ENCODE data around the gene GPR162. TPM values are rescaled to one million over a fixed set of nuclear protein-coding genes. Genes with fewer than 3 reads are reported as not detected.

The GPR162 gene
- total RNA-seq, 2 experiments from 2014 or later, result 0.24 TPM; not detected in 1

GRCh38 chr12:6825398-6826124 is 3.9 kb downstream of the GPR162 start:
- intact Hi-C loops (cut with micrococcal nuclease), result loop anchor here (1.0 to 5.0 kb wide), 8 partner anchors 36 to 258 kb away; partner anchors contain the start of genes CD4, MLF2, NOP2 and PTMS
- Mint-ChIP-seq H3K4me1 (ENCODE audit: low read depth) (peaks cover 28% of the 10 kb centered on the region), H3K27me3 (ENCODE audit: low read depth) (peaks cover 19% of the 10 kb centered on the region), H3K9me3 (no peaks in the 10 kb centered on the region), H3K4me3 (no peak overlapping the region), H3K27ac (no peak overlapping the region), H3K36me3 (ENCODE audit: low read depth) (no peaks in the 10 kb centered on the region)
- peak; percentile 92 for DNase-seq
- CTCF ChIA-PET, result interaction anchor here (0.6 to 11.7 kb wide), 39 partner anchors 10 to 362 kb away, joined by 3 to 166 read pairs (median 4); partner anchors contain the start of genes CD4, CDCA3, COPS7A and LAG3

- Mint-ChIP-seq H3K9me3 (no peaks in the 10 kb centered on the region), H3K36me3 (ENCODE audit: low read depth) (no peaks in the 10 kb centered on the region), H3K27ac (no peak overlapping the region), H3K4me3 (no peak overlapping the region), H3K27me3 (ENCODE audit: low read depth) (peaks cover 19% of the 10 kb centered on the region), H3K4me1 (ENCODE audit: low read depth) (peaks cover 22% of the 10 kb centered on the region)
- CTCF ChIA-PET, result interaction anchor here (0.6 to 11.7 kb wide), 24 partner anchors 9 to 363 kb away, joined by 3 to 166 read pairs (median 6); partner anchors contain the start of genes CD4, CDCA3, COPS7A and LAG3
- DNase-seq, result no peak
- intact Hi-C loops (cut with micrococcal nuclease), result loop anchor here (2.0 to 5.0 kb wide), 3 partner anchors 47 to 259 kb away; partner anchors contain the start of genes NOP2, PTMS and SPSB2
Measured at GRCh38 chr12:6826125-6826733, 4.6 kb downstream of the GPR162 start.

GRCh38 chr12:6826734-6827436 is 5.3 kb downstream of the GPR162 start:
- H3K27ac Mint-ChIP-seq, result no peak overlapping the region
- intact Hi-C loops (cut with micrococcal nuclease), result loop anchor here (2.0 to 5.0 kb wide), 3 partner anchors 46 to 260 kb away; partner anchors contain the start of genes NOP2, PTMS and SPSB2
- peaks cover 20% of the 10 kb centered on the region for H3K4me1 Mint-ChIP-seq (ENCODE audit: low read depth)
- no peak for DNase-seq
- no peaks in the 10 kb centered on the region for H3K36me3 Mint-ChIP-seq (ENCODE audit: low read depth)
- CTCF ChIA-PET, result interaction anchor here (0.6 to 11.7 kb wide), 16 partner anchors 9 to 257 kb away, joined by 3 to 166 read pairs (median 12); partner anchors contain the start of genes CD4, CDCA3, COPS7A and MLF2
- H3K9me3 Mint-ChIP-seq, result no peaks in the 10 kb centered on the region
- peak overlapping the region; percentile 33 for H3K4me3 Mint-ChIP-seq
- H3K27me3 Mint-ChIP-seq (ENCODE audit: low read depth), result peaks cover 19% of the 10 kb centered on the region

- H3K36me3 Mint-ChIP-seq (ENCODE audit: low read depth), result no peaks in the 10 kb centered on the region
- H3K4me3 Mint-ChIP-seq, result peak overlapping the region; percentile 33
- CTCF ChIA-PET, result interaction anchor here (1.0 to 11.7 kb wide), 4 partner anchors 35 to 225 kb away, joined by 3 to 166 read pairs (median 21); partner anchors contain the start of genes CD4 and MLF2
- intact Hi-C loops (cut with micrococcal nuclease), result loop anchor here (2.0 to 5.0 kb wide), 3 partner anchors 45 to 260 kb away; partner anchors contain the start of genes NOP2, PTMS and SPSB2
- H3K9me3 Mint-ChIP-seq, result no peaks in the 10 kb centered on the region
- peaks cover 17% of the 10 kb centered on the region for H3K4me1 Mint-ChIP-seq (ENCODE audit: low read depth)
- H3K27ac Mint-ChIP-seq, result no peak overlapping the region
- peaks cover 19% of the 10 kb centered on the region for H3K27me3 Mint-ChIP-seq (ENCODE audit: low read depth)
- peak; percentile 77 for DNase-seq
Measured at GRCh38 chr12:6827437-6827911, 5.9 kb downstream of the GPR162 start.

GRCh38 chr12:6827982-6828780 is 6.6 kb downstream of the GPR162 start, which contains the start of gene P3H3:
Gene P3H3 (plus strand): TSS chr12:6828407. CDS start chr12:6828441, 34 bp downstream.
- peaks cover 17% of the 10 kb centered on the region for H3K4me1 Mint-ChIP-seq (ENCODE audit: low read depth)
- no peaks in the 10 kb centered on the region for H3K36me3 Mint-ChIP-seq (ENCODE audit: low read depth)
- peak within 1 kb of the TSS; percentile 80 for H3K4me3 Mint-ChIP-seq
- CTCF ChIA-PET, result interaction anchor here (1.4 to 11.7 kb wide), 4 partner anchors 9 to 72 kb away, joined by 4 to 166 read pairs (median 12); partner anchors contain the start of genes MLF2 and PTMS
- peaks cover 17% of the 10 kb centered on the region for H3K27me3 Mint-ChIP-seq (ENCODE audit: low read depth)
- H3K9me3 Mint-ChIP-seq, result no peaks in the 10 kb centered on the region
- intact Hi-C loops (cut with micrococcal nuclease), result loop anchor here (1.0 to 5.0 kb wide), 4 partner anchors 23 to 261 kb away; partner anchors contain the start of genes CDCA3, NOP2, PTMS and SPSB2
- no peak within 1 kb of the TSS for H3K27ac Mint-ChIP-seq
- no peak for DNase-seq

GRCh38 chr12:6828781-6829535 is 7.3 kb downstream of the GPR162 start:
- peak overlapping the region; percentile 80 for H3K4me3 Mint-ChIP-seq
- no peak overlapping the region for H3K27ac Mint-ChIP-seq
- no peaks in the 10 kb centered on the region for H3K9me3 Mint-ChIP-seq
- peaks cover 17% of the 10 kb centered on the region for H3K27me3 Mint-ChIP-seq (ENCODE audit: low read depth)
- H3K36me3 Mint-ChIP-seq (ENCODE audit: low read depth), result no peaks in the 10 kb centered on the region
- peaks cover 17% of the 10 kb centered on the region for H3K4me1 Mint-ChIP-seq (ENCODE audit: low read depth)
- DNase-seq, result peak; percentile 49
- CTCF ChIA-PET, result interaction anchor here (0.6 to 11.7 kb wide), 6 partner anchors 8 to 208 kb away, joined by 3 to 166 read pairs (median 4); partner anchors contain the start of genes MLF2 and PTMS
- intact Hi-C loops (cut with micrococcal nuclease), result loop anchor here (1.0 to 5.0 kb wide), 3 partner anchors 22 to 262 kb away; partner anchors contain the start of genes CDCA3, NOP2 and PTMS

- H3K27ac Mint-ChIP-seq, result no peak overlapping the region
- no peaks in the 10 kb centered on the region for H3K36me3 Mint-ChIP-seq (ENCODE audit: low read depth)
- CTCF ChIA-PET, result interaction anchor here (0.6 to 11.7 kb wide), 6 partner anchors 13 to 209 kb away, joined by 3 to 166 read pairs (median 4); partner anchors contain the start of genes MLF2 and PTMS
- peaks cover 17% of the 10 kb centered on the region for H3K4me1 Mint-ChIP-seq (ENCODE audit: low read depth)
- H3K27me3 Mint-ChIP-seq (ENCODE audit: low read depth), result peaks cover 16% of the 10 kb centered on the region
- intact Hi-C loops (cut with micrococcal nuclease), result loop anchor here (5.0 kb wide), 2 partner anchors 62 to 262 kb away; partner anchors contain the start of genes NOP2 and PTMS
- H3K9me3 Mint-ChIP-seq, result no peaks in the 10 kb centered on the region
- no peak for DNase-seq
- peak overlapping the region; percentile 80 for H3K4me3 Mint-ChIP-seq
Measured at GRCh38 chr12:6829536-6830220, 8.1 kb downstream of the GPR162 start.

GRCh38 chr12:6830286-6830890 is 8.8 kb downstream of the GPR162 start:
- H3K4me3 Mint-ChIP-seq, result no peak overlapping the region
- no peaks in the 10 kb centered on the region for H3K9me3 Mint-ChIP-seq
- no peak for DNase-seq
- CTCF ChIA-PET, result interaction anchor here (0.8 to 11.7 kb wide), 4 partner anchors 12 to 141 kb away, joined by 3 to 166 read pairs (median 4); partner anchors contain the start of gene MLF2
- H3K36me3 Mint-ChIP-seq (ENCODE audit: low read depth), result no peaks in the 10 kb centered on the region
- H3K27me3 Mint-ChIP-seq (ENCODE audit: low read depth), result peaks cover 9% of the 10 kb centered on the region
- no peak overlapping the region for H3K27ac Mint-ChIP-seq
- intact Hi-C loops (cut with micrococcal nuclease), result no loop called here
- peaks cover 16% of the 10 kb centered on the region for H3K4me1 Mint-ChIP-seq (ENCODE audit: low read depth)

GRCh38 chr12:6830999-6831398 is 9.4 kb downstream of the GPR162 start:
- Mint-ChIP-seq H3K36me3 (ENCODE audit: low read depth) (no peaks in the 10 kb centered on the region), H3K4me1 (ENCODE audit: low read depth) (peaks cover 17% of the 10 kb centered on the region), H3K27me3 (ENCODE audit: low read depth) (peaks cover 7% of the 10 kb centered on the region), H3K4me3 (no peak overlapping the region), H3K27ac (no peak overlapping the region), H3K9me3 (no peaks in the 10 kb centered on the region)
- intact Hi-C loops (cut with micrococcal nuclease), result no loop called here
- CTCF ChIA-PET, result interaction anchor here (0.6 to 11.7 kb wide), 4 partner anchors 11 to 1996 kb away, joined by 3 to 166 read pairs (median 5); partner anchors contain the start of gene MLF2
- no peak for DNase-seq
